GM21576 (cell line): ENCODE measurements around the gene ALKBH3.

Source experiments
- ATAC-seq: cut with Tn5 transposase; IDR thresholded peaks from one replicate; pipeline ENCODE4 v1.9.1; 2021; ENCODE audit warnings: mild to moderate bottlenecking, moderate library complexity; ENCODE audit not compliant: unreplicated experiment

The ALKBH3 gene

GRCh38 chr11:43921561-43922294 lies 41.1 kb downstream of the ALKBH3 start:
- no peak for ATAC-seq

- no peak for ATAC-seq
Measured at GRCh38 chr11:43922295-43922648, 41.6 kb downstream of the ALKBH3 start.

GRCh38 chr11:43922744-43923405 lies 42.2 kb downstream of the ALKBH3 start:
- ATAC-seq: no peak

- no peak for ATAC-seq
Measured at GRCh38 chr11:43923406-43924111, 42.9 kb downstream of the ALKBH3 start.

- no peak for ATAC-seq
Measured at GRCh38 chr11:43924112-43924855, 43.7 kb downstream of the ALKBH3 start.

- ATAC-seq: no peak
Measured at GRCh38 chr11:43925063-43925931, 44.7 kb downstream of the ALKBH3 start.

GRCh38 chr11:43925932-43926505 lies 45.4 kb downstream of the ALKBH3 start:
- ATAC-seq: no peak

- no peak for ATAC-seq
Measured at GRCh38 chr11:43927070-43927469, 46.4 kb downstream of the ALKBH3 start.

- ATAC-seq: no peak
Measured at GRCh38 chr11:43927925-43928707, 47.5 kb downstream of the ALKBH3 start.

- no peak for ATAC-seq
Measured at GRCh38 chr11:43928721-43929120, 48.1 kb downstream of the ALKBH3 start.

- ATAC-seq: no peak
Measured at GRCh38 chr11:43930868-43931716, 50.5 kb downstream of the ALKBH3 start.

GRCh38 chr11:43931717-43932039 lies 51.0 kb downstream of the ALKBH3 start:
- no peak for ATAC-seq

- no peak for ATAC-seq
Measured at GRCh38 chr11:43933226-43933607, 52.6 kb downstream of the ALKBH3 start.

- no peak for ATAC-seq
Measured at GRCh38 chr11:43933608-43934551, 53.2 kb downstream of the ALKBH3 start.

- ATAC-seq: no peak
Measured at GRCh38 chr11:43934601-43935423, 54.2 kb downstream of the ALKBH3 start.

- no peak for ATAC-seq
Measured at GRCh38 chr11:43935424-43935979, 54.9 kb downstream of the ALKBH3 start.
